ENCODE measurements around the gene SKP1. TPM values are rescaled to one million over a fixed set of nuclear protein-coding genes. Genes with fewer than 3 reads are reported as not detected.

The SKP1 gene
- polyA plus RNA-seq, 4 donors: 759 to 899 (median 871) TPM

- DNase-seq (ENCODE audit: low read depth in 4 of 4, low spot score in 3 of 4): no peak
Observed at GRCh38 chr5:134131578-134132350, 45.0 kb downstream of the SKP1 start.

- no peak for DNase-seq (ENCODE audit: low read depth in 4 of 4, low spot score in 3 of 4)
Observed at GRCh38 chr5:134131165-134131564, 45.6 kb downstream of the SKP1 start.

- DNase-seq (ENCODE audit: low read depth in 4 of 4, low spot score in 3 of 4): no peak
Observed at GRCh38 chr5:134130239-134130945, 46.4 kb downstream of the SKP1 start.

- no peak for DNase-seq (ENCODE audit: low read depth in 4 of 4, low spot score in 3 of 4)
Observed at GRCh38 chr5:134129411-134130238, 47.1 kb downstream of the SKP1 start.

GRCh38 chr5:134128648-134128995 is 48.1 kb downstream of the SKP1 start:
- no peak for DNase-seq (ENCODE audit: low read depth in 4 of 4, low spot score in 3 of 4)

GRCh38 chr5:134127988-134128647 is 48.6 kb downstream of the SKP1 start:
- DNase-seq (ENCODE audit: low read depth in 4 of 4, low spot score in 3 of 4): no peak

- no peak for DNase-seq (ENCODE audit: low read depth in 4 of 4, low spot score in 3 of 4)
Observed at GRCh38 chr5:134127376-134127861, 49.3 kb downstream of the SKP1 start.

GRCh38 chr5:134125039-134126015 is 51.4 kb downstream of the SKP1 start:
- no peak for DNase-seq (ENCODE audit: low read depth in 4 of 4, low spot score in 3 of 4)

- DNase-seq (ENCODE audit: low read depth in 4 of 4, low spot score in 3 of 4): no peak
Observed at GRCh38 chr5:134124289-134125038, 52.3 kb downstream of the SKP1 start.

- DNase-seq (ENCODE audit: low read depth in 4 of 4, low spot score in 3 of 4): no peak
Observed at GRCh38 chr5:134123360-134123759, 53.4 kb downstream of the SKP1 start.

GRCh38 chr5:134122530-134122929 is 54.2 kb downstream of the SKP1 start:
- no peak for DNase-seq (ENCODE audit: low read depth in 4 of 4, low spot score in 3 of 4)

- no peak for DNase-seq (ENCODE audit: low read depth in 4 of 4, low spot score in 3 of 4)
Observed at GRCh38 chr5:134120386-134121138, 56.2 kb downstream of the SKP1 start.

- DNase-seq (ENCODE audit: low read depth in 4 of 4, low spot score in 3 of 4): no peak
Observed at GRCh38 chr5:134119720-134120119, 57.0 kb downstream of the SKP1 start.

- DNase-seq (ENCODE audit: low read depth in 4 of 4, low spot score in 3 of 4): no peak
Observed at GRCh38 chr5:134118212-134118835, 58.4 kb downstream of the SKP1 start.

- DNase-seq (ENCODE audit: low read depth in 4 of 4, low spot score in 3 of 4): no peak
Observed at GRCh38 chr5:134116789-134117761, 59.7 kb downstream of the SKP1 start.

- no peak for DNase-seq (ENCODE audit: low read depth in 4 of 4, low spot score in 3 of 4)
Observed at GRCh38 chr5:134116286-134116685, 60.5 kb downstream of the SKP1 start.
